NCI-H524 treated with DMSO at 0.1 percent for 48 hours (cell line): Measurements from ENCODE around the gene ADAMTS17.

ENCODE experiments used
- DNase-seq: peaks from one replicate; lab custom pipeline; 2025; lab: John Stamatoyannopoulos, UW

The ADAMTS17 gene

DNA sequence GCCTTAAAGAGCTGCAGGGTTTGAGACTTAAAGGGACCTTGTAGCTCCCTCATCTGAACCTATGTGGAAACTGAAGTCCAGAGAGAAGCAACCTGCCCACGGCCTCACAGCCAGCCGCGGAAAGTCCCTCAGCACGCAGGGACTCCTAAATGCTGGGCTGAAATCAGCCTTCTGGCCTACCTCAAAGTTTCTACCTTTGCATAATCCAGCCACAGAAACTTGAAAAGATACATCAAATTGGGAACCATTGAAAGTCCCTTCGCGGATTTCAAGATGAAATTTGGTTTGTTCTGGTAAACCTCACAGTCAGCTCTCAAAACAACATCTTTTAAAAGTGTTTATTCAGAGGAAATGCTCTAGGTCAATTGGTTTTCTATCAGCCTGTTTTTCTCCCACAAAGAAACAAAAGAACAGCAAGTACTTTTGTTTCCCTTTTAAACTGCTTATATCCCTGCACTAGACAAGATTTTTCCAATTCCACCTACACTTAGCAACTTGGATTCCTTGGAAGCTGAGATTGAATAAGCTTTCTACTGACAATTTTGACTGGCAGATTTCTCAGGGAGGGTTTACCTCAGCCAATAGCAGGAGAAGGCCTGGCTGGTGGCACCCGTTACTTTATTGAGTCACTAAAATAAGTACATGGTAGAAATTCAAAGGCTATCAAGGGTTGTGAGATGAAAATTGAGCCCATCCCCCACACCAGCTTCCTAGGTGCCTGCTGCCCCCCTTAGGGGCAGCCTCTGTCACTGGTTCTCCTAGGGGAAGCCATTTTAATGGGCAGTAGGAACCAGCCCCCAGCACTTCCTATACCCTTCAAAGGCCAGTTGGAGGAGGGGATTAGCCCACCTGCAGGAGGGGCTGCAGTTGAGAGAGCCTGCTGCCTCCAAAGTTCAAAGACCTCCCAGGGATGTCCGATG, 171.2 kb downstream of the ADAMTS17 start:
- no peak for DNase-seq

DNA sequence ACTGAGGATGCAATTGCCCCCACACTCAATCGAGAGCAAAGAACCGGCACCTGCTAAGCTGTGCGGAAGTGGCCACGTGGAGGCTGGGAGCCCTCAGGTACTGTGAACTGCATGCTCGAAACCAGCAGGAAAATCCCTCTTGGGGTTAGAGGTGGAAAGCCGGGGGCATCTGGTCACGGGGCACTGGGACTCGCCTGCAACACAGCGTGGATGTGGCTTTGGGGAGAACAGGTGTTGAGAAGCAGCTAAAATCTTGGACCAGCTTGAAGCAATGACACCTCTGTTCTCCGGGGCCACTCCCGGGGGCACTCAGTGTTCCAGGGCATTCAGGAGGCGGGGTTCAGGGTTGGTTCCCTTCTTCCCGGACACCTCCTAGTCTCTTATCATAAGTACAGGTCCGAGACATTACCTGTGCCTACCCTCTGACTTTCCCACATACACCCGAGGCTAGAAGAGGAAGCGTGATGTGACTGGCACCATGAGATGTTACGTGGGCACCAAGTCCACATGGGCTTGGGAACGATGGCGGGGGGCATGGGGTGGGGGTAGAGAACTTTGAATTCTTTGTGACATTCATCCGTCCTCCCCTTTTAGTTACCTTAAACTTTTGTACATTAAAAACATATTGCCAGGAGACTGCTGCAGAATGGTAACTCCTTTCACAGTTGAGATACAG, 172.0 kb downstream of the ADAMTS17 start:
- DNase-seq, result no peak

DNA sequence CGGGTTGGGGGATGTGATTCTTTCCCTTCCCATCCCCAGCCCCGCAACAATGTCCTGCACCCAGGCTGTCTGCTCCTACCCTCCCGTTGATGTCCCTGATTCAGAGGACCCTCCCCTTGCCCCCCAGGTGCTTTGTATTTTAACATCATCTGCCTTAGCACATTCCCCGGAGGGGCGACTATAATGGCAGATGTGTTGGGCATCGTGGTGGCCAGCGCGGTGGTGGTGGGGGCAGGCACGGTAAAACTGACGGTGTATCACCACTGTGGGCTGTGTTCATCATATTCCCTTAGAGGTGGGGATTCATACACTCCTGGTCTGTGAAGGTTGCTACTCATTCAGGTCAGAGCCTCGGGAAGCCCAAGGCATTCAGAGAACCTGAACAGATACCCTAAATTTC, 173.0 kb downstream of the ADAMTS17 start:
- DNase-seq, result no peak

DNA sequence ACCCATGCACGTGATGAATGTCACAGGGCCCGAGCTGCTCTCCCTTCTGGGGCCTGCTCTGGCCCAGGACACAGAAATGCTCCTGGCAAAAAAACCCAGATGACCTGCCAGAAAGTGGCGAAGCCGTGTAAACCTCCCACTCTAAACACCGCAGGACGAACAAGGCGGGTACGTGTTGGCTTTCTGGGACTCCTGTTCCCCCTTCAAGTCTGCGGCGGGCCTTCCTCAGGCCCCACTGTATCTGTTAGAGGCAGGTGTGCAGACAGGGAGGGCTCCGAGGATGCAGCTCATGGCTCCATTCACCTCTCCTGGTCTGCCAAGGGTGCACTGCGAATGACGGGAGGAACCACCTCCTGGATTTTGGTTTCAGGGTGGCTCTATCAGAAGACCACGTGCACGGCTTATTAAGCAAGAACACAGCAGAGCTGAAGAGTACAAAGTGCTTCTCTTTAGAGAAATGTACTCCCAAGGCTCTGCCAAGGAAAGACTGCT, 173.8 kb downstream of the ADAMTS17 start:
- DNase-seq, result no peak

DNA sequence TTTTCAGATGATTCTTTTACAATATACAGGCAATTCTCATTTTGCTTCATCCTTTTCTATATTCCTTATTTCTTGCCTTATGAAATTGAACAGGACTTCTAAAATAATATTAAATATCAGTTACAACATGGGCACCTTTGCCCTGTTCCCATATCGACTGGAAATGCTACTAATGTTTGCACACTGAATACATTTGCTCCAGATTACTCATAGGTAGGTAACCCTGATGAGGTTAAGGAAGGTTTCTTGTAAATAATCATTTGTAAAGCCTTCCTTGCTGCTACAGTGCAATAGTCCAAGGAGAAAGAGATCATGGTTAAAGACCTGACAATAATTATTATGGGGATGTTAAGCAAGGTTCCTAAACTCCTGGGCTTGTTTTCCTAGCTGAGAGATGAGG, 175.5 kb downstream of the ADAMTS17 start:
- DNase-seq, result no peak

DNA sequence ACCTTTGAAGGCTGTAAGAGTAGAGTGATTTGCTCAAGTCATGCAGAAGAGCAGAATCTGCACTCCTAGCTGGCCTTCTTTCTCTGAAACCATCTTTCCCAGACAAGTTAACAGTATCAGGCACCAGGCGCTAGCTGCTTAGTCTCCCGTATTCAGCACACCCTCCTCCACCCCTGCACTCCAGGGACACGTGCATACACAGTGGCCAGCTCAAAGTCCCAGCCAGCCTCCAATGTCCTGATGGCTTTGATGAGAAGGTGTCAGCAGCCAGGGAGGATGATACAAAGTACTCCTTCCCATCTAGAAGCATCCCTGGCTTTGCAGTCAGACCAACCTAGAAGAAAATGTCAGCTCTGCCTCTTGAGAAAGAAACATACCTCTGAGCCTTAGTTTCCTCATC, 177.8 kb downstream of the ADAMTS17 start:
- DNase-seq, result no peak

DNA sequence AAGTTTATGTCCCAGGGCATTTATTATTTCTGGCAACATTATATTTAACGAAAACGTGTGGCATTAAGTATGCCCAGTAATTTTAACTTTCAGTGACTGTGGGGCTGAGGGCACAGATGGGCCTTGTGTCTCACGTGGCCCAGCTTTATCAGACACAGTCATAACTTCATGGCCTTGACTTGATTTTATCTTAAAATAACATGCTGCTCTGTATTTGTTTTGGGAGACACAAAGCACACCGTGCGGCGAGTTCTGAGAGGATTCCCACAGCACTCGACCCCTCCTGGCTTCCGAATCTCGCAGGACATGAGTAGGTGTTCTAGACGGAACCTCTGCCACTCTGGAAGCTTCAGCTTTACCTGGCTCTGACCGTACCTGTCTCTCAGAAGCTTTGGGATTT, 180.8 kb downstream of the ADAMTS17 start:
- no peak for DNase-seq

DNA sequence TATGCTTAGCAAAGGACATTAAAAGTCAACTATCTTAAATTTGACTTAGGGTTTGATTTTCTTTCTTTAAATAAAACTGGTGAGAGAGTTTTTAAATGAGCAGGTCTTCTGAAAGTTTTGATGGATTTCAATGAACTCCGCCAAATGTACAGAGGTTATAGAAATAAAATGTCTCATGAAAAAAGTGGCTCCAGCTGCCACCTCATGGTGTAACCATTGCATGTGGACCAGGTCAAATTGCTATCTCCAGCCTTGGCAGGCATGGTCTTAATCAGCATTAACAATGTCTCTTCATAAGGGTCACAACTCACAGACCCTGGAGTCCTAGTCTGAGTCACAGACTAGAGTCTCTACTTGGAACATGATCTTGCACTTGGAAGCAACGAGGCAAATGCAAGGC, 182.3 kb downstream of the ADAMTS17 start:
- no peak for DNase-seq

DNA sequence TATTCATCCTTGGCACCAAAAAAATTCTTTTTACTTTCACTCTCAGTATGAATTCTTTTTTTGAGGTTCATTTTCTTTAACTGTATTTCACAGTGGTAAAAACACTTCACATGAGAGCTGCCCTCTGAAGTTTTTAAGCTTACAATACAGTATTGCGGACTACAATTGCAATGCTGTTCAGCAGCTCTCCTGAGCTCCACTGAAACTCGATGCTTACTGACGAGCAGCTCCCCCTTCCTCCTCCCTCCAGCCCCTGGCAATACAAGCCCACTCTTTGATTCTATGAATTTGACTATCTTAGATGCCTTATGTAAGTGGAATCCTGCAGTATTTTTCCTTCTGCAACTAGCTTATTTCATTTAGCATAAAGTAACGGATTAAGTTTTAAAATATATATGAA, 183.4 kb downstream of the ADAMTS17 start:
- DNase-seq, result no peak

DNA sequence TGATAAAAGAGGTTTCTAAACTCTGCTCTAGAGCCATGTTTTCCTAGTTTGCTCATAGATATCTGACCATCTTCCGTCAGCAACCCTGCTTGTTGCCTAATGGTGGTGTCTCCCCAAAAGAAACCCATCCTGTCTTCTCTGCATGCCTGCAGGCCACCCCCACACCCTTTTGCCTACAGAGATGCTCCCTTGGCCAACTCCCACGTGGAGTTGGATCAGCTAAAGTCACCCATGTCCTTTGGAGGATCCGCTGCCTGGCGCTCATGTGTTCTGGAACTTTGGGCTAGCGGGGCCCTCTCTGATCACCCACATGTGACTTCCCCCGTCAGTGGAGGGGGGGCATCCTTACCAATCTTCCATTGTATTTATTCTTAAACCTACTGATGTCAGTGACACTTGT, 185.6 kb downstream of the ADAMTS17 start:
- DNase-seq, result no peak

DNA sequence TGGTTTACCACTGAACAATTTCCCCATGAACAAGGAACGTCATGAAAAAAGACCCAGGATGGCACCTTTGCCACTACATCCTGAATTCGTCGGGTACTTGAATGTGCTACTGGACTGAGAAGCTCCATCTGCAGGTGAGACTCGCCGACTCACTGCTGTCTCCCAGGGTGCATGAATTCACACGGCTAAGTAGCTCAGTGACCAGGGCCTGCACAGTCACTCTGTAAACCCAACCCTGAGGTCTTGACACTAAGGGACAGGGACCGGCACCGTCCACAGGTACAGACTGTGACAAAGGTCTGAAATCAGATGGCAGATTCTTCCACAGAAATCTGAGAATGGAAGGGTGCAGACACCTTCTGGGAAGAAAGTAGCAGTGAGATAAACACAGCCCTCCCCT, 187.4 kb downstream of the ADAMTS17 start:
- no peak for DNase-seq

DNA sequence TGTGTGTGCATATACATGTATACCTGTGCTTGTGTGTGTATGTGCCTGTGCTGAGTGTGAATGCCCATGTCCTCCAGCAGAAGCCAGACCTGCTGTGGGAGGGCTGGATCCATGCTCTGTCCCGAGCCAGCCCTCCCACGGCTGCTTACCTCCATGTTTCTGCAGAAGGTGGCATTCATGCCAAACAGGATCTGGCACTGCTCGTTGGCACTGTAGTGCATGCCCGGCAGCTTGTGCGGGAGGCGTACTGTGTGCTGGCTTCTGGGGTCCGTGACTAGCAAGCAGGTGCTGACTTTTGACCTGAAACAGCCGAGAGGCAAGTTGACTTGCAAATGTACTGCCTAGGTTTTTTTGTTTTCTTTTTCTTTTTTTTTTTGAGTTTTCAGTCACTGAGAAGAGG, 189.3 kb downstream of the ADAMTS17 start:
- DNase-seq, result no peak

DNA sequence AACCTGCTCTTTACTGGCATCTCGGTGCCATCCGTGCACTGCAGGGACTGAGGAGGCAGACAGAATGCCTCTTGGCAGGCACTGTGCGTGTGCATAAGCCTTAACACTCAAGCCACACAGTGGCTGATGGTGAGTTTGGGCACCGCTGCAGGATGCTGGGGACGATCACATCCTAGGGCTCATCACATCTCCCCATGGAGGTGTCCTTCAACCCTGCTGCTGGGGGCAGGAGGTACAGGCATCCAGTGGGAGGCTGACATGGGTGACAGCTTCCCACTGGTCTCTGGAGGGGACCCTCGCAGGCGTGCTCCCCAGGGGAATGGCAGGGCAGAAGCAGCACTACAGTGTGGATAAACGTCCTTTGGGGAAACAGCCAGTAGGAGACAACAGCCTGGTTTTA, 190.9 kb downstream of the ADAMTS17 start:
- DNase-seq, result no peak

DNA sequence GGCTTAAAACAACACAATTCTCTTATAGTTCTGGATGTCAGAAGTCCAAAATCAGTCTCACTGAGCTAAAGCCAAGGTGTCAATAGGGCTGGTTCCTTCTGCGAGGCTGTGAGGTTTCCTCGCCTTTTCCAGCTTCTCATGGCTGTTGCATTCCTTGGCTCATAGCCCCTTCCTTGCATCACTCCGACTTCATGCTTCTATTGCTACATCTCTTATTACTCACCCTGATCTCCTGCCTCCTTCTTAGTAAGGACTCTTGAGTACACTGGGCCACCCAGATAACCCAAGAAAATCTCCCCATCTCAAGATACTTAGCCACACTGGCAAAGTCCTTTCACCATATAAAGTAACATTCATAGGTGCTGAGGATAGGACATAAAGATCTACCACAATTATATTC, 193.9 kb downstream of the ADAMTS17 start:
- no peak for DNase-seq

DNA sequence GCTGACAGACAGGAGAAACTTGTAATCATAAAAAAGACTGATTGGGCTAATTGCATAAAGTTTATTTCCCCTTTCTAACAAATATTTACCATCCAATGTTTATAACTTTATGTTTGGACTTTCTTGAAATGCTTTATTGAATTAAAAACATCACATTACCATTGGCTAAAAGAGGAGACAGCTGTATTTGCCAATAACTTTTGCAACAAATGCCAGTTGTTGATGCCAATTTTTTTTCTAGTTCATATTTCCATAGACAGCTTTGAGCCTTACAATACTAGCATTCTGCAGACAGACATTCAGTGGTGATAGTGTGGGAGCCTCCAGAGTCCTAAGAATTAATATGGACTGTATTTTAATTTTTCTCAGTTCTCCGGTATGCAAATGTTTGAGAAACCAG, 198.4 kb downstream of the ADAMTS17 start:
- no peak for DNase-seq

DNA sequence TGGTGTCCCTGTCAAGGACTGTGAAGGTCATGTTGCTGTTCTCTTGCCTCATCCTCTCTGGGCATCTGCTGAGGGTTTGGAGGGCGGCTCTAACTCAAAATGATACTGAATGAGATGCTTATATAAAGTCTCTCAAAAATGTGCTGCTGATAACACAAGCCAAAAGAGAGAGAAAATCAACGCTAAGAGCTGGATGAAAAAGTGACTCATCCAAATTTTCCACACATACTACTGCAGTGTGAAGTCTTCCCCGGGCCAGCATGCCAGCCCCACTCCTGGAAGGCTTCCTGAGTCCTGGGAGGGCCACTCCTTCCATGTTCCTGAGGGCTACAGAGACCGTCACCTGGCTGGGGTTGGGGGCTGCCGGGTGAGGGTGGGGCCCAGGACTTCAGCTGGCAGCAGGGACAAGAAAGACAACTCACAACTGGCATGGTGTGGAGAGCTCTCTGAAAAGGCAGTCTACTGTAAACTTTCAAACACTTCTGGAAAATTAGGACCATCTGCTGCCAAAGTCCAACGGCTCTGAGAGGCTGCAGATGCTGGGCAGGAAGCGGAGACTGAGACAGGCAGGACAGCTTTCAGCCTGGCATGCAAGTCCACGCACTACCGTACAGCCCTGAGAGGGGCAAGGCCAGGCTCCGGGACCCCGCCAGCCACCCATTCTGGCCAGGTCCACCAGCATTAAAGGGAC, 200.3 kb downstream of the ADAMTS17 start:
- DNase-seq, result peak; percentile 59

DNA sequence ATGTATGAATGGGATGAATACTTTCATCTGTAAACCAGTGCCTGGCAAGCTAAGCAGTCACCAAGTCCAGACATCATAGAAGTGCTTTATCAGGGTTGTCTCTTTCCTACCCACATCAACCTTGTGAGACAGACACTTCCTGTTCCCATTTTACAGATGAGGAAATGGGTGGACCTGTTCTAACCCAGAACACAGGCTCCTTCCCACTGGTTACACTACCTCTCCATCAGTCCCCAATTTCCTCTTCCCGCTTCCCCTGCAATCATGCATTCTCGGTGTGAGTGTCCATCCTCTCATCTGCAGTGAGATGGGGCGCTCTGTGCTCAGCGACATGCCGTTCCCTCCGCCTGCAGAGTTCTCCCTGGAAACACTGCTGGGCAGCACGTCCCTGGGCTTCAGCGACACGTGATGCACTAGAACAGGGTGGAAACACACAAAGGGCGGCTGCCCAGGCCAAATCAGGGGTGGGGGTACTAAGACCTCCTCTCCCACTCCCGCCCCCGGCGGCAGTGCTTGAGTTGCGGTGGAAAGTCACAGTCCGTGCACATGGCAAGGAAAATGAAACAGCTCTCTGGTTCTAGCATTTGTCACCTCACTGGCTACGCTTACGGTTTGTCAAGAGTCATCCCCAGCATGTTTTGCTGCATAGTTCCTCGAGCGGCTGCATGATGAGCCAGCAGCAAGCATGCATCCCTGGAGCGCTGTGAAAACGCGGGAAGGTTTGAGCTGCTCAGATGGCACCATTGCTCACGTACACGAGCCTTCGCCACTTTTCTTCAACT, 201.1 kb downstream of the ADAMTS17 start:
- no peak for DNase-seq

DNA sequence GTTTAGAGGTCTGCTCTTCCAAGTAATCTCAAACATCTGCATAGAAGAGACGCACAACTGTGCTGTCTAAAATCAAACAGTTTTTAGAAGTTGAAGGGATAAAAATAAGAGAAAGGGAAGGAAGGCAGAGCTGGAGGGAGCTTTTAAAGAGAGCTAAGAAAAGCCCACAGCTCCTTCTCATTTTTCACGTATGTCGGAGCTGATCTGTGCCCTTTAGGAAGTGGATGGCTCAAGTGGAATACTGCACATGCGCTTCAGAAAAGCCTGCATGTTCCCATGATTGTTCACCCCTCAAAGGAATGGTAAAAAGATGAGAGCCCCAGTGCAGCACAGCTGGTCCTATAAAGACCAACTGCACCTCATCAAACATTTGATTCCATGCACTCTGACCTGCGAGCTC, 207.2 kb downstream of the ADAMTS17 start:
- DNase-seq, result no peak

DNA sequence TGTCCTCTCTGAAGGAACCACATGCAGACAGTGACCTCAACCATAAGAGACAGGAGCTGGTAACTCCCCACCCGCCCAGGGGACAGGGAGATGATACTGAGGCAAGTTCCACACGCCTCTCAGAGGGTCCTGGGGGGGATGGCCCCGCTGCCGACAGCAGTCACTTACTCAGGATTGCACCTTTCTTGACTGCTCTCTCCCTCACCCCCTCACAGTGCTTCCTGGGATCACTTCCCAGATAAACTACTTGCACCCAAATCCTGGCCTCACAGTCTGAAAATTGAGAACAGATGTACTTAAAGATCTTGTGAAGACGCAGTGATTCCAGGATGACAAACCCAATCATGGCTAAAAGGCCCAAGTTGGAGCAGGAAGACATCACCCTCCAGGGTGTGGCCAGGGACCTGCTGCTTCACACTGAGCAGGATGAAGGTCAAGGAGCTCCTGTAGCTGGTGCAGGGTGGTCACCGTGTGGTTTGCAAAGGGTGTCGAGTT, 207.6 kb downstream of the ADAMTS17 start:
- DNase-seq, result no peak

DNA sequence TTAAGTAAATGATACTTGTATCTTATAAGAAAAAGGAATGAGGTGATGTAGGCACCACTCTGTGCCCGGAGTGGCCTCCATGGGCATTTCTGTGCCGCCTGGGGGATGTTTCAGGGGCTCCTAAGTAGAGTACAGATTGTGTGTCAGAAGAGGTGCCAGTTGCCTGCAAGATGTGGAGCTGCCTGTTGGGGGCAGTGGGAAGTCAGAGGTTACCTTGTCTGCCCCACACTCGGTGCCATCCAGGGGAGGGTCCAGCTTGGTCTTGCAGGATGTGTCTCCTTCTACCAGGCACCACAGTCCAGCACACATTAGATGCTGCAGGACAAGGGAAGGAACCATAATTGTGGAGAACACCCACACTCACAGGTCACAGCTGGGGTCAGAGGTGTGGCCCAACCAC, 208.8 kb downstream of the ADAMTS17 start:
- DNase-seq, result no peak

DNA sequence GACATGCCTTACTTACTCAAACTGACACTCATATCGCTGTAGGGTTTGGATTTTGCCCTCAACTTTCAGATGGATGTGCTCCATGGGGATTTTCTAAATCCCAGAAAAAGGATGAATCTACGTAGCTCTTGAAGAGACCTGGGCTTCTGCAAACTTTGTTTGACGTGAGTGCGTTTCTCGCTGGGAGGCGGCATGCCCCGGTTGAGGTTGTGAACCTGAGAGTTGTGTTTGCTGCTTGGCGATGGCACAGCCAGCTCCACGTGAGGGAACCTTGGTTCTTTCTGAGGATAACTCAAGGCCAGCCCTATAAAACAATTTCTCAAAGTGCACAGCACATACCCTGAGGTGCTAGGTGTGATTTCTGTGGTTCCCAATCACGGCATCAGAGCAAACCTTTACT, 209.5 kb downstream of the ADAMTS17 start:
- DNase-seq, result no peak
